HG03432 (cell line): ENCODE results near the gene RBBP5.
"Not testable (repeated sequence)": the region's sequence is repeated elsewhere in the genome, so short reads cannot be mapped to it uniquely, and the experiment has no call there.

Experiments used
- ATAC-seq: cut with Tn5 transposase; IDR thresholded peaks from one replicate; pipeline ENCODE4 v1.9.1; 2021; ENCODE audit warnings: mild to moderate bottlenecking, moderate library complexity; ENCODE audit not compliant: unreplicated experiment

Gene RBBP5, protein sequence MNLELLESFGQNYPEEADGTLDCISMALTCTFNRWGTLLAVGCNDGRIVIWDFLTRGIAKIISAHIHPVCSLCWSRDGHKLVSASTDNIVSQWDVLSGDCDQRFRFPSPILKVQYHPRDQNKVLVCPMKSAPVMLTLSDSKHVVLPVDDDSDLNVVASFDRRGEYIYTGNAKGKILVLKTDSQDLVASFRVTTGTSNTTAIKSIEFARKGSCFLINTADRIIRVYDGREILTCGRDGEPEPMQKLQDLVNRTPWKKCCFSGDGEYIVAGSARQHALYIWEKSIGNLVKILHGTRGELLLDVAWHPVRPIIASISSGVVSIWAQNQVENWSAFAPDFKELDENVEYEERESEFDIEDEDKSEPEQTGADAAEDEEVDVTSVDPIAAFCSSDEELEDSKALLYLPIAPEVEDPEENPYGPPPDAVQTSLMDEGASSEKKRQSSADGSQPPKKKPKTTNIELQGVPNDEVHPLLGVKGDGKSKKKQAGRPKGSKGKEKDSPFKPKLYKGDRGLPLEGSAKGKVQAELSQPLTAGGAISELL

DNA sequence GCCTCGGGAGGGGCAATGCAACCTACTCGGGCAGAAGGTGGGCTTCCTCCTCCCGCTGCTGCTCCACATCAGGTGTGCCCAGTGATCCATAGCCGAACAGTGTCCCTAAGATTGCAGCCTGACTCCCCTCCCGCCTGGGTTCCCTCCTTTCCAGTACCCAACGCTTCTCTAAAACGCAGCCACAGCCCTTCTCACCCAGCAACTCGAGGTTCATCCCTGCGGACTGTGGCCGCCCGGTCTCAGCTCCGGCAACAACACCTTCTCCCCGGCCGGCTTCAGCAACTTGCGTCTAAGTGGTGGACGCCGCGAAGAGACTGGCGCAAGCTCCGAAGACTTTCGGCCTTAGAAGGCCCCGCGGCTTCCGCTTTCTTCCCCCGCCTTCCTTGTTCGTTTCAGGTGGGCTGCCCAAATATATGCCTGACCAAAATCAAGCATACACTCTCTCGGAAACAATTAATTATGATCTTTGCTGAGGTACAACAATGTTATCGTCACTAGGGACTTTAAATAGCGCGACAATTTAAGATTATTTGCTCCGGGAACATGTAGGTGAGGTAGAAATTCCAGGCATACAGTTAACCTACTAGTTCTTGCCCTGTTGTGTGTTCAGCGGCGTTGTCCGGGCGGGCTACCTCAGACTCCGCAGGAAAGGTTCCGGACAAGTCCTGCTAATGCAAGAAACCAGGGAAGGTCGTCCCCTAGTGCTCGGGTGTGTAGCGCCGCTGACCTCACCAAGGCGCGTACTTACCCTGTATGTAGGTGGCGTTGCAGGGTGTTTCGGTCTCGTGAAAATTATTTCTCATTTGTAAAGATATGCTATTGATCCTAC, at the start of gene RBBP5:
TSS of gene RBBP5 (minus strand) at position 319 of the 829 bp plus-strand sequence. CDS start at position 214, 105 bp downstream.
- peak; percentile 91 for ATAC-seq

DNA sequence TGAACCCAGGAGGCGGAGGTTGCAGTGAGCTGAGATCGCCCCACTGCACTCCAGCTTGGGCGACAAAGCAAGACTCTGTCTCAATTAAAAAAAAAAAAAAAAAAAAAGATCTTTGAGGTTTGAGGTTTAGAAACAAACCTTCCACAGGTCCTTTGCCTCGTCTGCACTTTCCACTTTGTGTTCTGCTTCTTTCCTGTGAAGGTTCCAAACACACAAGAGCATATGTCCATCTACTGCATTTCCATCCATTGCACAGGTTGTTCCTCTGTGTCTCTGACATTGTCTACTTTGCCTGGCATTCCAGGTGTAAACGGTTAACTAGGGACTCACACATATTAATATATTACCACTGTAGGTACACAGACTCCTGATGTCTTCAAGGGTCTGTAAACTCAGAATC, 49.6 kb upstream of the RBBP5 start:
- ATAC-seq, result no peak

DNA sequence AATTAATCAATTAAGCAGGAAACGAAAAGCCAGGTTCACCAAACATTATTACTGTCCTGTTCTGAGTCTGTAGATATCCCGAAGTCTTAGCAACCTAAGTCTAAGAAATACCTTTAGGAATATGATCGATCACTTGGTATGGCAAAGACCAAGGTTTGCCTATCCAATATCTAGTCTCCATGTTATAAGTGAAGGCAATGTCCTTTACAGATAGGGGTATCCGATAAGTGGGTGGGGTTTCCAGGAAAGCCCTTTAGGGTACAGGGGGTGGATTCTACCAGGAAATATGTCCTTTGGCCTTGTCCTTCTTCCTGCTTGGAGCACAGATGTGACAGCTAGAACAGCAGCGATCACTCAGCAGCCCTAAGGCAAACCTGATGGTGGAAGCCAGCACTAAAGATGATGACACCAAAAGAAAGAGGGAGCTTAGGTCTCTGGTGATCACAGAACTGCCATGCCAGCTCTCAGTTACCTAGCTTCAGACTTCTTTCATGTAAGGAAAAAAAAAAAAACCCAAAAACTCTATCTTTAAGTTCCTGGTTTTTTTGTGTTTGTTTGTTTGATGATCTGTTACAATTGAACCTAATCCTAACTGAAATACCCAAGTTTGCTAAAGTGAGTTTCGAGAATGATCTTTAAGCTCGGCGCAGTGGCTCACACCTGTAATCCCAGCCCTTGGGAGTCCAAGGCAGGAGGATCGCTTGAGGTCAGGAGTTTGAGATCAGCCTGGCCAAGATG, 48.9 kb upstream of the RBBP5 start:
- ATAC-seq, result no peak

DNA sequence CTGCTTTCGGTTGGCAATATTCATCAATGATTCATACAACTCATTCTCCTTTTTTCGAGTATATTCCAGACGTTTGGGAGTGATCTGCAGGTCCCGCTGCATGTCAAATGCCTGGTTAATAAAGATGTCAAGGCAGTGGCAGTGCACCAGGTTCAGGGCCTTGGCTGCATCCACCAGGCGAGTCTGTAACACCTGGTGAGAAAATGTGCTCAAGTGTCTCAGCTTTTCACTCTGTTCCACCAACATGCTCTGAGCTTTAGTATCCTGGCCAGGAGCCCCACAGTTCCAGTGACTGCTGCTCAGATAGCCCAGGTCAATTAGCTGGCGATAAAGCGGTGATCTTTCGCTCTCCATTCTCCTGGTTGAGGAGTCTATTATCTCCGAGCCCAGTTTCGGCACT, 47.5 kb upstream of the RBBP5 start:
- no peak for ATAC-seq

DNA sequence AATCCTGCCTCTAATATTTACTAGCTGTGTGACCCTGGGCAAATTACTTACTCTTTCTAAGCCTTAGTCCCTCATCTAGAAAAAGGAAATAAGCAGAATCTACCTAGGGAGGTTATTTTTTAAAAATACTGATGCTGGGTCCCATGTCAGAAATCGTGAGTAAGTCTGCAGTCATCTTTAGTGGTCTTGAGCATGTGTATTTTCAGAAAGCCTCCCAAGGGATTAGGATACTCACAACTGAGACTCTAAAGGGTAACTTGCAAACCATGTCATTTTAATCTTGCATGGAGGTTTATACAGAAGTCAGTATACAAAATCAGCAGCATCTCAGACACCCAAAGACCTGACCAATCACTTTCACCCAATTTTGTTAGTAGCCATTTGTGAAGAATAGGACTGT, 46.5 kb upstream of the RBBP5 start:
- no peak for ATAC-seq

DNA sequence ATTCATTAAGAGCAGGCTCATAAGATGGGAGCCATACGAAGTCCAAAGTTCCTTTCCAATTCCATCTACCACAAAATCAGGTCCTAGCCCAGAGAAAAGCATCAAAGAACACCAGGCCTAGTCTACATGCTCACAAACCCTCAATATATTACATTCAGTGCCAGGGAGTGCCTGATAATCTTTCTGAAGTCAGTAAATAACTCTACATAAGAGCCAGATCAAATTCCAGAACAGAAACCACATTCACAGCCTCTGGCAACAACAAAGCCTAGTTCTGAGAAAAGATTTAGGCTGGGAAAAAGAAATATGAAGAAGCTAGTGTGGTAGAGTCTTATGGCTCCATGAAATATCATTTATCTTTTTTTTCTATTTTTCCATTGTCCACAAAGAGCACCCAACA, 40.5 kb upstream of the RBBP5 start:
- no peak for ATAC-seq

DNA sequence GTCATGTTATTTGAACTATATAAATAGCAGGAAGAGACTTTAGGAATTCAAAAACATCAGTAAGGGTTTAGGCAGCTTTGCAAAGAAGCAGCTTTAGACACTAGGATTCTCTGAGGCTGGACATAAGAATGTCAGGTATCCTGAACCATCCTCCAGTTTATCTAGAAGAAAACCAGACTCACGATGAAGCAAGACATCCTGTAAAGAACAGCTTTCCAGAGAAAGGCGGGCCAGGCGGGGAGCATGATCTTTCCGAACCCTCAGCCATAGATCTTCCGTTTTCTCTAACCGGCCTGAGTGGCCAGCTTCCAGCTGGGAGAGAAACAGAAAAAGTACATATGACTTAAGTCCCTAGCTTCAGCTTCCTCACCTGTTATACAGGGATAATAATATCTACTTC, 39.3 kb upstream of the RBBP5 start:
- ATAC-seq, result no peak

DNA sequence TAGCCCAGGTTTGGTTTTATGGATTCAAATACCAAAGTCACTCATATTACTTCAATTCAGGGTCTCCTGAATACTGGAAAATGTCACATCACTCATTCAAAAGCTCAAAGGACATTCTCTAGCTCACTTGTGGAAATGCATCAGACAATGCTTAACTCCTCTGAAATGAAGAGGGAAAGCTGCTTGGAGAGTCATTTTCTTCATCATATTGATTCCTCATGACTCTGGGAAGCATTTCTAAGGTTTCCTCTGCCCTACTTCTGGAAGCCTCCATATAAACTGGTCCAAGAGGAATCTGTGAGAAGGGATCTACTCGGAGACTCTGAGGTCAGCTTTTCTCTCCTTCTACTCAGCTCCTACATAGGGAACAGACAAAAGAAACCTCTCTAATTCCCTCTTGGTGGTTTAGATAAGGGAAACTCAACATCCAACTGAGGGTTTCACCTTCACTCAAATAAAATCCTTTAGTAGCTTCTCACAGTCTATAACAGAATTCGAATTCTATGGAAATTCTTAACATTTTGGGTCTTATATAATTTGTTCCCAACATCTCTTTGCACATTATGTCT, 36.4 kb upstream of the RBBP5 start:
- ATAC-seq, result no peak

DNA sequence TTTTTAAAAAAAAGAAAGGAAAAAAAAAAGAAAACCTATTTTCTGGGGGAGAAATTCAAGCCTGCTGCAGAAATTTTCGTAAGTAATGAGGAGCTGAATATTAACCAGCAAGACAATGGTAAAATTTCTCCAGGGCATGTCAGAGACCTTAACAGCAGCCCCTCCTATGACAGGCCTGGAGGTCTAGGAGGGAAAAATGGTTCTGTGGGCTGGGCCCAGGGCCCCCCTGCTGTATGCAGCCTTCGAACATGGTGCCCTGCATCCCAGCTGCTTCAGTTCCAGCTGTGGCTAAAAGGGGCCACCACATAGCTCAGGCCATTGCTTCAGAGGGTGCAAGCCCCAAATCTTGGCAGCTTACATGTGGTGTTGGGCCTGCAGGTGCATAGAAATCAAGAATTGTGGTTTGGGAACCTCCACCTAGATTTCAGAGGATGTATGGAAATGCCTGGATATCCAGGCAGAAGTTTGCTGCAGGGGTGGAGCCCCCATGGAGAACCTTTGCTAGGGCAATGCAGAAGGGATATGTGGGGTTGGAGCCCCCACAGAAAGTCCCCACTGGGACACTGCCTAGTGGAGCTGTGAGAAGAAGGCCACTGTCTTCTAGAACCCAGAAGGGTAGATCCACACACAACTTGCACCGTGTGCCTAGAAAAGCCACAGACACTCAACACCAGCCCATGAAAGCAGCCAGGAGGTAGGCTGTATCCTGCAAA, 34.0 kb upstream of the RBBP5 start:
- ATAC-seq, result not testable (repeated sequence)

DNA sequence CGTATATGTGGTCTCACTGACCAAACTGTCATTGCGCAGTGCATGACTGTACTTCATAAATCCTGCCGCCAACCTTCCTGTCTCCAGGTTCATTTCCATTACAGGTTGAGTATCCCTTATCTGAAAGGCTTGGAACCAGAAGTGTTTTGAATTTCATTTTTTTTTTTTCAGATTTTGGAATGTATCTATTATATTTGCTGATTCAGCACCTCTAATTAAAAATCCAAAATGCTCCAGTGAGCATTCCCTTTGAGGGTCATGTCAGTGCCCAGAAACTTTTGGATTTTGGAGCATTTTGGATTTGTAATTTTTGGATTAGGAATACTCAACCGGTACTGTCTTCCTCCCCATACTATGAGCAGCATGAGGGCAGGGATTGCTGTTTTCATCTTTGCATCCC, 30.7 kb upstream of the RBBP5 start:
- no peak for ATAC-seq

DNA sequence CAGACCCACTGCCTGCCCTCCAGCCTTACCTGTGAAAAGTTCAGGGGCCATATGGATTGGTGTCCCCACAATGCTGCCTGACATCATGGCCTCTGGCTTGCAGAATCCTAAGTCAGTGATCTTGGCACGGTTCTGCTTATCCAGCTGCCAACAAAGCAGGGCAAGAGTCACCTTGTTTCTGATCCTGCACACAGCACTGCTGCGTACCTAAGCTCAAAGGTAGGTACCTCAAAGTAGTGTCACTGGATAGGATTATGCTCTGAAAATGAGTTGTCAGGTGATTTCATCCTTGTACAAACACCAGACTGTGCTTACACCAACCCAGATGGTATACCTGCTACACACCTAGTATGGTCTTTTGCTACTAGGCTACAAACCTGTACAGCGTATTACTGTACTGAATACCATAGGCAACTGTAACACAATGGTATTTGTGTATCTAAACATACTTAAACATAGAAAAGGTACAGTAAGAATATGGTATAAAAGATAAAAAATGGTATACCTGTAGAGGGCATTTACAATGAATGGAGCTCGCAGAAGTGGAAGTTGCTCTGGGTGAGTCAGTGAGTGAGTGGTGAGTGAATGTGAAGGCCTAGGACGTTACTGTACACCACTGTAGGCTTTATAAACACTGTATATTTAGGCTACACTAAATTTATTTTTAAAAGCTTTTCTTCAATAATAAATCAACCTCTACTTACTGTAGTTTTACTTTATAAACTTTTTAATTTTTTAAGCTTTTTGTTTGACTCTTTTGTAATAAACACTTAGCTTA, 29.1 kb upstream of the RBBP5 start:
- no peak for ATAC-seq

DNA sequence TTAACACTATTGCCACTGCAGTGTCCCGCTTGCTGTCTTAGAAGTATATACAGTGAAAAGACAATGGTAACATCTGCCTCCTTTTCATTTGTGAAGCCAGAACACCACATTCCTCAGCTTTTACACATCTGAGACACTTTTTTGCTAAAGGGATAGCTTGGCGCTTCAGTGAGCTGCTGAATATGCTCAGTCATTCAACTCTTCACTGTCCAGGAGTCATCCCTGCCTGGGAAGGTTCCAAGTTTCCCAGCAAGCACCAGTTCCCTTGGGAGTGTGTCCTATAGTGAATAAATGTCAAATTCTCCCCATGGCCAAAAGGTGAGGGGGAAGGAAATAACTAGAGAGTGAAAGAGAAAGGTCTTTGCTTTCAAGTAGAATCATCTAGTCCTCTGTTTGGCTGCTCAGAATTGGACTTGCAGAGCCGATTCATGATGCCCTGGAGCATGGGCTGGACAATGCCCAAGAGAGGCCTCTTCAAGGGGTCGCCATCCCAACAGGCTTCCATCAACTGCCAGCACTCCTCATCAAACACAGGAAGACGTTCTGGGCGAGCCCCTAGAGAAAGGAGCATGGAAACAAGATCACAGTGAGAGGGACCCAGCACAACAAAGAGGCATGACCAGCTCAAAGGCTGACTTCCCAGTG, 25.5 kb upstream of the RBBP5 start:
- no peak for ATAC-seq

DNA sequence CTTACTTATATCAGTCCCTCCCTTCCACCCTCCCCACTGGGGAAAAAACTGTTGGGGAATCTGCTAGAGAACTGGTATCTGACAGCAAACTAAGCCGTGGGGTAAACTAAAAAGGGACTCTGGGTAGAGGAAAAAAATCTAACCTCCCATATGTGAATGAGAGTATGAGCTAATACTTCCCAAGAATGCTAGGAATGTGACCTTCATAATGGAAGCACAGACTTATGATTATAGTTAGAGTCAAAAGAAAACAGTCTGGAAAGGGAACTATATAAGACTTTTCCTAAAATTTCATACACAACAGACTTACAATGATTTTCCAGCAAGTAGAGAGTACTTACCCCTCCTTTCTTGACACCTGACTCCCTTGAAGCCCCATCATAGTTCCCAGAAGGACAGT, 23.0 kb upstream of the RBBP5 start:
- no peak for ATAC-seq

DNA sequence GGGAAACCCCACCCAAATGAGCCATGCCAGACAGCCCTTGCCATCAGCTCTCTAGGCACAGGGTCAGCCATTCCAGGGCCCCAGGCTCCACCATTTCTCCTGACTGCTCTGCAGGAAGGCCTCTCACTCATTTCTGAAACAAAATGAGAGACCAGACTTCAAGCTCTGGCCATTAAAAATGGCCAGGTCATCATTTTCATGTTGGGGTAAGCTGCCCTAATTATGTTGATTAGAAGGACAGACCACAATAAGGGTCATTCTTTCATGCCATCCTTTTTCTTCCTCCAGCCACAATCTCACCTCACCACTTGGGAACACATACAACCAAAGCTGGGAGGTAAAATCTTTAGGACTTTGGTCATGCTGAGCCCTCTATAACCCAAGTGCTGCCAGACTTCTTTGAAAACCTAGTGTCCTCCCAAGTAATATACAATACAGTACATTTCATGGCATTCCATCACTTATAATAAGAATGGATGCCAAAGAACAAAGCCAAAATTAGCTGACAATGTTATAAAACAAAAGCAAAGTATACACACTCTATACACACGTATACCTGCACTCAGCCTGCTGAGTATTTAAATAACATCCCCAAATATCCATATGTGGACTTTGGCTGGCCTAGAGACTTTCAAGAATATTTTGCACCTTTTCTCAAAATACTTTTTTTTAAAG, 22.4 kb upstream of the RBBP5 start:
- no peak for ATAC-seq

DNA sequence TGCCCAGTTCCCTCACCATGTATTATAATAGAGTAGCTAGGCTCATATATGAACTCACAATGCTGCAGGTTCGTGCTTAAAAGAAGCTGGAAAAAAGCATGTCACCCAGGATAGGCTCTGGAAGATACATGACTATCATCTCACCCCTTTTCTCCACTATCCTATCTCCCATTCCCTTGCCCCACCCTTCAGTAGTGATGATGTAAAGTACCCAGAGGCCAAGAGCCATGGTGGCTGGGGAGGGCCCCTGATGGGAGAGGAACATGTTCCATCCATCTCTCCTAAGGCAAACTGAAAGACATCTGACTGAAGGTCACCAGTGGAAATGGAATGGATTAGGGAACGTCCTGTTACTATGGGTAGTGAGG, 20.3 kb upstream of the RBBP5 start:
- no peak for ATAC-seq

DNA sequence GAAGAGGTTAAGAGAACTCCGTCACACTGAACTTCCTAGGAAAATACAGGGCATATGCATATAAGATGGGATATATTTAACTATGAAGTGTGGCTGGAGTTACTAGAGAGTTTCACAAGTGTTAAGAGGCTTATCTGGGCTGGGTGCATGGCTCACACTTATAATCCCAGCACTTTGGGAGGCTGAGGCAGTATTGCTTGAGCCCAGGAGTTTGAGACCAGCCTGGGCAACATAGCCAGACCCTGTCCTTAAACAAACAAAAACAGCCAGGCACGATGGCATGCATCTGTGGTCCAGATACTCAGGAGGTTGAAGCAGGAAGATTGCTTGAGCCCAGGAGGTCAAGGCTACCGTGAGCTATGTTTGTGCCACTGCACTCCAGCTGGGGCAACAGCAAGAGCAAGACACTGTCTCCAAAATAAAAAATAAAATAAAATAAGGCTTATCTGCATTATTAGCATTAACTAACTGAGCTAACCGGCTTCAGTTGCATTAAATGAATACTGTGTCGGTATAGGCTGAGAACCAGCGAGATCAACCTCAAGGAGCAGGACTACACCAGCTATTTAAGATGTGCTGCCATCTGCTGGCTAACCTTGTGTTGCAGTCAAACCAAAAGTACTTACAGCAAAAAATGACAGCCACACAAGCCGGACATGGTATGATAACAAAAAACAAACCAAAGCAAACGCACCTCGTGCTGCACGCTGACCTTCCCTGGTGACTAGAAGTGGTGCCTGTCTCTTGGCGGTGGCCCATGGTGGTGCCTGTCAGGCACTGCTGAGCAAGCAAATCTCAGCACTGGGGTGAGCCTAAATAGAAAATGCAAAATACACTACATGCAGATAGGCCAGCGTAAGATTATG, 19.7 kb upstream of the RBBP5 start:
- ATAC-seq, result peak; percentile 54

DNA sequence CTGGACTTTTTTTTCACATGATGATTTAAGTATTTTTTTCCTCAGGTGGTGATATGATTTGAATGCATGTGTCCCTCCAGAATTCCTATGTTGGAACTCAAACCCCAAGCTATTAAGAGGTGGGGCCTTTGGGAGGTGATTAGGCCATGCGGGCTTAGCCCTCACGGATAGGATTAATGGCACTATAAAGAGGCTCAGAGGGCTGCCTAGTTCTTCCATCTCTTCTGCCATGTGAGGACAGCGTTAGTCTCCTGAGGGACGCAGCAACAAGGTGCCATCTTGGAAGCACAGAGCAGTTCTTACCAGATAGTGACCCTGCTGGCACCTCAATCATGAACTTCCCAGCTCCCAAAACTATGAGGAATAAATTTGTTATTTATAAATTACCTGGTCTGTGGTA, 18.3 kb upstream of the RBBP5 start:
- no peak for ATAC-seq

DNA sequence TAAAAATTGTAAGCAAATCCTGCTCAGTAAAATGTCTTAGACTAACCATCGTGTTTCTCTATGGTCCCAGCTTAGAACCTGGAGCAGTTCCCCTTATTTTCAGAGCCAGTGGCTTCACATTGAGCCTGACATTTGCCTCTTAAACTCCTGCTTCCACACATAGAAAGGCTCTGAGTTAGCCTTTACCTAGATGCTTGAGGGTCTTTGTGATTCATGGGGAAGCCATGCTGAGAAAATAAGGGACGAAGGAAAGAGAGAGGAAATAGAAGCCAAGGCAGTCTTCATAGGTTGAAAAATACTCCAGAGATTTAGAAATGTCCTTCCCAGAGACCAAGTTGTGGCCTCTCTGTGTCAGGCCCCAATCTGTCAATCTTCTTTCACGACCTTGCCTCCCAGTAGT, 16.1 kb upstream of the RBBP5 start:
- ATAC-seq, result no peak
